Suppressor macrophage (primary cell): ENCODE measurements around the gene NANOGP8.
"Not testable (repeated sequence)": the region's sequence is repeated elsewhere in the genome, so short reads cannot be mapped to it uniquely, and the experiment has no call there.

ENCODE experiments used
- DNase-seq, 4 experiments: peaks; one replicate each; pipeline ENCODE4 v3.0.0-alpha.2; 2020 to 2022

The NANOGP8 gene

GRCh38 chr15:35092846-35093245 is 7.8 kb upstream of the NANOGP8 start:
- no peak for DNase-seq

- DNase-seq, result no peak
Observed at GRCh38 chr15:35092311-35092710, 7.2 kb upstream of the NANOGP8 start.

DNA sequence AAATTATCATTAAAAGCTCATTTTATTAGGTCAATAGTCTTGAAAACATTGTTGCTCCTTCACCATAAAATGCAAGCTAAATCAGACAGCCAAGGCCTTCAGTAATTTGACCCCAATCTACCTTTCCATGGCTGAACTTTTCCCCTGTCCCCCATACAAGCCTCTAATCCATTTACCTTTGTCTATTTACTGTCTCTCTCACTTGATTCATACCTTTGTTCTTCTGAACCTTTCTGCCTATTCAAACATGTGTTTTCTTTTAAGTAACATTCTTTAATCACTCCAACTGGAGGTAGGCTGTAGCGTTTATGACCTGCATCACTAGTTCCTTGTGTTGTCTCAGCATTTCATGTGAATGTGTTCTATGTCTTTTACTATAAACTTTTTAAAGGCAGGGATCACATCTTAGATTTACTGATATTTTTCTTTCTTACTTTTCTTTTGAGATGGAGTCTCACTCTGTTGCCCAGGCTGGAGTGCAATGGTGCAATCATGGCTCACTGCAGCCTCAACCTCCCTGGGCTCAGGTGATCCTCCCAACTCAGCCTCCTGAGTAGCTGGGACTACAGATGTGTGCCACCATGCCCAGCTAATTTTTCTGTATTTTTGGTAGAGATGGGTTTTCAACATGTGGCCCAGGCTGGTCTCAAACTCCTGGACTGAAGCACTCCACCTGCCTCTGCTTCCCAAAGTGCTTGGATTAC is 5.2 kb upstream of the NANOGP8 start:
- DNase-seq, result no peak

DNA sequence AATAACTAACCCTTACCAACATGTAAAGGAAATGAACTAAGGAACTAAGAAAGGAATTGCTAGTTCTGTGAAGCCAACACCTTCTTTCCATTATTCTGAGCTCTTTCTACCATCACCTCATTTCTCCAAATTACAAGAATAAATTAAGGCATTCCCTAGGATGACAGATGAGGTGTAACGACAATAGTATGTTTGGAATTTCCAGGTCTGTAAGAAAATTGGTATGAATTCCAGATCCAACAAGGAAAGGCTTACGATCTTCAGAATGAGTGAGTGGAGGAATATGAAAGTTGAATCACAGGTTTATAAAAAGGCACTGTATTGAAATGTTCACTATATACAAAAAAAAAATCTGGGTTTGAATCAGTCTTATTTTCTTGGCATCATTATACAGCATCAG is 4.5 kb upstream of the NANOGP8 start:
- DNase-seq, result no peak

DNA sequence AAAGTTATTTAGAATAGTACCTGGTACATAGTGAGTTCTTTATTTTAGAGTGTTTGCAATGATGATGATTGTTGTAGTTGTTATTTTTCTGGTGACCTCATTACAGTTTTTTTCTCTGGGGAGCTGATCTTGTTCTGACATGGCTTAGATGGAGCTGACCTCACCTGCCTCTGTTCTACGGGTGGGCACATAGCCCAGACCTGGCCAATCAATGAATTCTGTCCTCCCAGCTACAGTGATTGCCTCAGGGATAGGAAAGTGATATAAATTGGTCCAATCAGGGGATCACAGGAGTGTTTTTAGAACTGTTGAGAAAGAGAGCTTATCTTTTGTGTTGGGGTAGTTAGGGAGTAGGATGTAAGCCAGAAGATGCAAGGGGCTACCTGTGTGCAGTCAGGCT is 3.2 kb upstream of the NANOGP8 start:
- no peak for DNase-seq

- DNase-seq, result no peak
Observed at GRCh38 chr15:35087759-35088158, 2.7 kb upstream of the NANOGP8 start.

DNA sequence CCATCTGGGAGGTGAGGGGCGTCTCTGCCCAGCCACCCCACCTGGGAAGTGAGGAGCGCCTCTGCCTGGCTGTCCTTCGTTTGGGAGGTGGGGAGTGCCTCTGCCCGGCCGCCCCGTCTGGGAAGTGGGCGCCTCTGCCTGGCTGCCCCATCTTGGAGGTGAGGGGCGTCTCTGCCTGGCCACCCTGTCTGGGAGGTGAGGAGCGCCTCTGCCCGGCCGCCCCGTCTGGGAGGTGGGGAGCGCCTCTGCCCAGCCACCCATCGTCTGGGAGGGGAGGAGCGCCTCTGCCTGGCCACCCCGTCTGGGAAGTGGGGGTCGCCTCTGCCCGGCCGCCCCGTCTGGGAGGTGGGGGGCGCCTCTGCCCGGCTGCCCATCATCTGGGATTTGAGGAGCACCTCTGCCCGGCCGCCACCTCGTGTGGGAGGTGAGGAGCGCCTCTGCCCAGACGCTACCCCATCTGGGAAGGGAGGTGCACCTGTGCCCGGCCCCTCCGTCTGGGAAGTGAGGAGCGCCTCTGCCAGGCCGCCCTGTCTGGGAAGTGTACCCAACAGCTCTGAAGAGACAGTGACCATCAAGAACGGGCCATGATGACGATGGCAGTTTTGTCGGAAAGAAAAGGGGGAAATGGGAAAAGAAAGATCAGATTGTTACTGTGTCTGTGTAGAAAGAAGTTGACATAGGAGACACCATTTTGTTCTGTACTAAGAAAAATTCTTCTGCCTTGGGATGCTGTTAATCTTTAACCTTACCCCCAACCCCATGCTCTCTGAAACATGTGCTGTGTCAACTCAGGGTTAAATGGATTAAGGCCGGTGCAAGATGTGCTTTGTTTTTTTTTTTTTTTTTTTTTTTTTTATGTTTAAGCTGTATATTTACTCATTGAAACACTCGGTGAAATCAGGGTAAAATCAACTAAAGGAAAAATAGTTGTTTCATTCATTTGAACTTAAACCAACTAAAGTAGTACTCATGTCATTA is 2.4 kb downstream of the NANOGP8 start:
- DNase-seq, result not testable (repeated sequence)

DNA sequence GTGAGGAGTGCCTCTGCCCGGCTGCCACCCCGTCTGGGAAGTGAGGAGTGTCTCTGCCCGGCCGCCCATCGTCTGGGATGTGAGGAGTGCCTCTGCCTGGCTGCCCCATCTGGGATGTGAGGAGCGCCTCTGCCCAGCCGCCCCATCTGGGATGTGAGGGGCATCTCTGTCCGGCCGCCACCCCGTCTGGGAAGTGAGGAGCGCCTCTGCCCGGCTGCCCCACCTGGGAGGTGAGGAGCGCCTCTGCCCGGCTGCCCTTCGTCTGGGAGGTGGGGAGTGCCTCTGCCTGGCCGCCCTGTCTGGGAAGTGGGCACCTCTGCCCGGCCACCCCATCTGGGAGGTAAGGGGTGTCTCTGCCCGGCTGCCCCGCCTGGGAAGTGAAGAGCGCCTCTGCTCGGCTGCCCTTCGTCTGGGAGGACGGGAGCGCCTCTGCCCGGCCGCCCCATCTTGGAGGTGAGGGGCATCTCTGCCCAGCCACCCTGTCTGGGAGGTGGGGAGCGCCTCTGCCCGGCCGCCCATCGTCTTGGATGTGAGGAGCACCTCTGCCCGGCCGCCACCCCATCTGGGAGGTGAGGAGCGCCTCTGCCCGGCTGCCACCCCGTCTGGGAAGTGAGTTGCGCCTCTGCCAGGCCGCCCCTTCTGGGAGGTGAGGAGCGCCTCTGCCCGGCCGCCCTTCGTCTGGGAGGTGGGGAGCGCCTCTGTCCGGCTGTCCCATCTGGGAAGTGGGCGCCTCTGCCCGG is 3.3 kb downstream of the NANOGP8 start:
- not testable (repeated sequence) for DNase-seq

GRCh38 chr15:35080226-35080625 is 4.9 kb downstream of the NANOGP8 start:
- DNase-seq, result no peak

- peak; percentile 46 to 72 (median 59) for DNase-seq
Observed at GRCh38 chr15:35078221-35078915, 6.7 kb downstream of the NANOGP8 start.

GRCh38 chr15:35071106-35071505 is 14.0 kb downstream of the NANOGP8 start:
- DNase-seq, result peak in 3 of 4 experiments; percentile 24 to 40 (median 36)

DNA sequence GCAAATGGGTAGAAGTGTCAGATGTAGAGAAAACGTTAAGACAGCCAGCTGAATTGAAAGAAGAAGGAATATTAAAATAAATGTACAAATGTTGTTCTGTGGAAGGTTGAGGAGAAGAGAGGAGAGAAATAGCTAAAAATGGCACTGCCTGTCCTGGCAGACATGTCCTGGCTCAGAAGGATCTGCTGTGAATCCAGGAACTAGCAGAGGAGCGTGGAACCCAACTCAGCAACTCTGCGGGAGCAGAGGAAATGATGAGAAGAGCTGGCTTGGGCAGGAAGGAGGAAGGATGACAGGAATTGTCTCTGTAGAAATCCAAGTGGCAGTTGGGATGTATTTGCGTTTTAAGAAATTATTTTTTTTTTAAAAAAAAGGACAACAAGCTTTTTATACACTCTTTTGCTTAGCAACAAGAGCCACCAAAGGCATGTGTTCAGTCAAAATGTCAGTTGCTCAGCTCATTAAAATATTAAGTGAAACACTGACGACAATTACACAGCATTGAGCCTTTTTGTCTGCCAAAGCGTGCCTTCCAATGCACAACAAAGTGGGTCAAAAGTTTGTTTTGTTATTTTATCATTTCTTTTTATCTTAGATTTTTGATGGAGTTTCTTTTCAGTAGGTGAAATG is 16.1 kb downstream of the NANOGP8 start:
- DNase-seq, result peak in 2 of 4 experiments; percentile 23 to 24

GRCh38 chr15:35067496-35068347 is 17.4 kb downstream of the NANOGP8 start:
- DNase-seq, result peak in 2 of 4 experiments; percentile 10 to 13

- DNase-seq, result no peak
Observed at GRCh38 chr15:35066094-35066493, 19.0 kb downstream of the NANOGP8 start.

DNA sequence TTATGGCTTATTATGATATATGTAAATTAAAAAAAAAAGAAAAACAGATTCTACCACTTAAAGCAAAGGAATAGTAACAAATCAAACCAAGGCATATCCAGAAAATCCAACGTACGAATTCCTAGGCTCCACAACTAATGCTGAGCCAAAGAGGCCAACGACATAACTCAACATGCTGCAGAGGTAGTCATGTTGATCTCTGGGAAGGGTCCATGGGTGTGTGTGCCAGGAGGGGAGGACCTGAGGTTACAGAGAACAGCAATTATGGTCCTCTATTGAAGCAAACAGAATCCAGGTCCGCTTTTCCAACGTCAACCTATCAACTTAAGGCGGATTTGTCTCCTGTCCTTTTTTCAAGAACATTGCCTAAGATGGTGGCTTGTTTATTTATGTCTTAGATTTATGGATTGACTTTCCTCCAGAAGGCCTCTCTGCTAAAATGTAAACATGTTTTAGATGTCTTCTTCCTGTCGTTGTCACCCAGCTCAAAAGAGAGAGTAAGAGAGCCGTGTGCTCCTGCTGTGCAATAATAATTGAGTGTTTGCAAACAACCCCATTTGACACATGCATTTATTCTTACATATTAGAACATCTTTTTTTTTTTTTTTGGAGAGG is 20.4 kb downstream of the NANOGP8 start:
- no peak for DNase-seq

DNA sequence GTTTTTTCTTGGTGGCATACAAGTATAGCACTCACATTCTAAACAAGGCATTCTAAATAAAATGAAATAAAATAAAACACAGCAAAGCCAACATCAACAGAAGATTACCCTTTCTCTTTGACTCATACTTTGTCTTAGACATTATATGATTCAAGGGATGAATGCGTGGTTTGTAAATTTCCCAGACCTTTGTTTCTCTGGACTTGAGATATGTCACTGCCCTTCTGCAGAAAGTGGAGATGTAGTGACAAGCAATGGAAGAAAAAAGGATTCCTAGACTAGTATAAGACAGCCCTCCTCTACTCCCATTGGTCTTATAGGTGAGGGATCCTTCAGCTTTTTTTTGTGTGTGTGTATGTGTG is 22.4 kb downstream of the NANOGP8 start:
- no peak for DNase-seq

DNA sequence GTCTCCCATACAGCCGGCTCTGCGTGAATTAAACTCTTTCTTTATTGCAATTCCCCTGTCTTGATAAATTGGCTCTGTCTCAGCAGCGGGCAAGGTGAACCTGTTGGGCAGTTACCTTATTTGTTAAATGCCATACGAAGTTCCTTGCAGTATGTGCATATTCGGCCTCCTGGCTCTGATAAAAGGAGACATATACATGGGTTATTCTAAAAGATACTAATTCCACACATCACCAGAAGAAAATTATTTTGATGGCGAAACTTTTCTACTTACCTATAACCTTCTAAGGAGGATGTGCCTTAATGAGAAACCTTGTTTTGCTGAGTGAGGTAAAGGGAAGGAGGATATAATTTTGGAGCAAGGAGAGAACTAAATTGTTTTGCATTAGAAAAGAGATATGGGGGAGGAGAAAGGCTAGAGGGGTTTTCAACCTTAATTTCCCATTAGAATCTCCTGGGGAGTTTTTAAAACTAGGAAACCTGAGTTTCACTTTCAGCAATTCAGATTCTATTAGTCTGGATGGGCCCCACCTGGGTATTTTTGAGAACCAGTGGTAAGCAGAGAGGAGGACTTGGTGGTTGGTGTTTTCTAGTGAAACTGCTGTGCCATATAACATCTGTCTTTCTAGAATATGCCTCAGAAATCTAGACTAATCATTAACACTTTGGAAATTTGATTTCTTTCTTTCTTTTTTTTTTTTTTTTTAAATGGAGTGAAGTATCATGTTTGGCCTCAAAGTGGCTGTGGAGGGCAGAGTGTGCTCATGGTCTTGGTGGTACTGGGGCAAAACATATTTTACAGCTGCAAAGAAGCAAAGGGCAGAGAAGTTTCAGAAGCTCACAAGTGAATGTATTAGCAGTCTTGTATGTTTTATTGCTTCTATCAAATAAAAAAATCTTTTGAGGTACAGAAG is 23.0 kb downstream of the NANOGP8 start:
- no peak for DNase-seq

- DNase-seq, result no peak
Observed at GRCh38 chr15:35061161-35061824, 23.8 kb downstream of the NANOGP8 start.

DNA sequence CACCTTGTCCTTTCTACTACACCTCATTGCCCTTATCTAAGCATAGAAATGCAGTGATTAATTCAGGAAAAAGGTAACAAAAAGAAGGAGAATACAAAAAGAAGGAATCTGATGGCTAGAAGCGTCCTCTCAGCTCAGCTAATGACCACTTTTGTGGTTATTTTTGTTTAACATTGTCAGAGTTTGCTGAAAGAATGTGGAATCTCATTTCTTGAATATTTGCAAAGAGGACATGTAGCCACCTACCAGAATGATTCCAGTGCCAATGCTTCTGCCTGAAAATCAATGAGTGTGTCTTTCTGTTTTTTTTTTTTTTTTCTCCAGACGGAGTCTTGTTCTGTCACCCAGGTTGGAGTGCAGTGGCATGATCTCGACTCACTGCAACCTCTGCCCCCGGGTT is 24.5 kb downstream of the NANOGP8 start:
- DNase-seq, result no peak
